Mesothelial cell of epicardium (in vitro differentiated cells): ENCODE data around the gene SETBP1. TPM values are rescaled to one million over a fixed set of nuclear protein-coding genes. Genes with fewer than 3 reads are reported as not detected.

Experiments
- DNase-seq, 2 experiments: peaks; one replicate each; pipeline ENCODE4 v3.0.0; 2021; ENCODE audit warnings: low spot score in 2 of 2; ENCODE audit not compliant: unreplicated experiment in 2 of 2
- H3K27ac Mint-ChIP-seq: 2 replicates; pipeline ENCODE4 v1.8.0; 2021; ENCODE audit warnings: mixed read lengths
- H3K27me3 Mint-ChIP-seq: 2 replicates; pipeline ENCODE4 v1.8.0; 2021; ENCODE audit warnings: low read depth, mixed read lengths
- H3K36me3 Mint-ChIP-seq: 2 replicates; pipeline ENCODE4 v1.8.0; 2021; ENCODE audit warnings: mixed read lengths
- H3K4me1 Mint-ChIP-seq: 2 replicates; pipeline ENCODE4 v1.8.0; 2021; ENCODE audit warnings: mixed read lengths
- H3K4me3 Mint-ChIP-seq: 2 replicates; pipeline ENCODE4 v1.8.0; 2021; ENCODE audit warnings: mild to moderate bottlenecking, moderate library complexity, mixed read lengths
- H3K9me3 Mint-ChIP-seq: 2 replicates; pipeline ENCODE4 v1.8.0; 2021; ENCODE audit warnings: mixed read lengths
- CTCF ChIP-seq: fragments of 200-600 bp; sonication (generic); IDR thresholded peaks from one replicate; pipeline ENCODE4 v1.5.0; 2021; ENCODE audit warnings: antibody characterized with exemption; ENCODE audit not compliant: unreplicated experiment
- total RNA-seq: library from RNA; stranded (reverse); gene quantifications from 3 replicates; pipeline ENCODE4 v1.2.1, GENCODE V29; 2021

SETBP1 gene
- total RNA-seq, 1 donor from 2014 or later: 47.7 TPM

- Mint-ChIP-seq H3K36me3 (no peaks in the 10 kb centered on the region), H3K4me3 (no peak overlapping the region), H3K4me1 (peaks cover 61% of the 10 kb centered on the region), H3K27me3 (no peaks in the 10 kb centered on the region), H3K9me3 (no peaks in the 10 kb centered on the region), H3K27ac (no peak overlapping the region)
- DNase-seq: no peak
- no peak for TF ChIP-seq CTCF
These were observed 99.1 kb downstream of the SETBP1 start for GRCh38 chr18:44779753-44780292.

- Mint-ChIP-seq H3K36me3 (no peaks in the 10 kb centered on the region), H3K4me1 (peaks cover 69% of the 10 kb centered on the region), H3K27ac (peak overlapping the region; percentile 71), H3K4me3 (no peak overlapping the region), H3K27me3 (no peaks in the 10 kb centered on the region), H3K9me3 (no peaks in the 10 kb centered on the region)
- no peak for TF ChIP-seq CTCF
- no peak for DNase-seq
These were observed 101.2 kb downstream of the SETBP1 start for GRCh38 chr18:44781886-44782285.

- no peak for TF ChIP-seq CTCF
- no peak for DNase-seq
- no peaks in the 10 kb centered on the region for H3K27me3 Mint-ChIP-seq
- no peaks in the 10 kb centered on the region for H3K9me3 Mint-ChIP-seq
- H3K4me3 Mint-ChIP-seq: no peak overlapping the region
- H3K36me3 Mint-ChIP-seq: no peaks in the 10 kb centered on the region
- H3K27ac Mint-ChIP-seq: peak overlapping the region; percentile 52
- peaks cover 69% of the 10 kb centered on the region for H3K4me1 Mint-ChIP-seq
These were observed 101.9 kb downstream of the SETBP1 start for GRCh38 chr18:44782617-44783016.

GRCh38 chr18:44783371-44783770 is 102.7 kb downstream of the SETBP1 start:
- TF ChIP-seq CTCF: no peak
- Mint-ChIP-seq H3K4me1 (peaks cover 68% of the 10 kb centered on the region), H3K27me3 (no peaks in the 10 kb centered on the region), H3K36me3 (no peaks in the 10 kb centered on the region), H3K9me3 (no peaks in the 10 kb centered on the region), H3K4me3 (no peak overlapping the region), H3K27ac (no peak overlapping the region)
- no peak for DNase-seq

GRCh38 chr18:44786257-44786656 is 105.6 kb downstream of the SETBP1 start:
- Mint-ChIP-seq H3K27me3 (no peaks in the 10 kb centered on the region), H3K4me1 (peaks cover 67% of the 10 kb centered on the region), H3K4me3 (no peak overlapping the region), H3K36me3 (no peaks in the 10 kb centered on the region), H3K27ac (no peak overlapping the region), H3K9me3 (no peaks in the 10 kb centered on the region)
- no peak for DNase-seq
- TF ChIP-seq CTCF: no peak

GRCh38 chr18:44786688-44787087 is 106.0 kb downstream of the SETBP1 start:
- H3K36me3 Mint-ChIP-seq: no peaks in the 10 kb centered on the region
- H3K4me3 Mint-ChIP-seq: no peak overlapping the region
- peaks cover 67% of the 10 kb centered on the region for H3K4me1 Mint-ChIP-seq
- TF ChIP-seq CTCF: no peak
- H3K27ac Mint-ChIP-seq: no peak overlapping the region
- DNase-seq: no peak
- H3K27me3 Mint-ChIP-seq: no peaks in the 10 kb centered on the region
- no peaks in the 10 kb centered on the region for H3K9me3 Mint-ChIP-seq
